Mesenchymal stem cell (in vitro differentiated cells and primary cell): ENCODE results near the gene CYSTM1.

ENCODE experiments used
- DNase-seq: peaks from one replicate; pipeline ENCODE4 v3.0.0-alpha.2; 2013
- H2AFZ ChIP-seq: one replicate; pipeline ENCODE4 v1.6.1; 2013; ENCODE audit warnings: low read depth, mild to moderate bottlenecking, control low read depth, inconsistent platforms, low read length, moderate library complexity
- H2AK5ac ChIP-seq: 2 replicates; pipeline ENCODE4 v1.6.1; 2013; ENCODE audit warnings: low read length, moderate library complexity, mild to moderate bottlenecking, inconsistent platforms; ENCODE audit not compliant: severe bottlenecking
- H2BK120ac ChIP-seq: one replicate; pipeline ENCODE4 v1.6.1; 2013; ENCODE audit warnings: low read depth, mild to moderate bottlenecking, inconsistent platforms, low read length, moderate library complexity
- H2BK12ac ChIP-seq, 2 experiments: one replicate each; pipeline ENCODE4 v1.6.1; 2013; ENCODE audit warnings: inconsistent platforms in 2 of 2, low read length in 2 of 2, mild to moderate bottlenecking in 2 of 2, moderate library complexity in 2 of 2, control low read depth in 1 of 2
- H2BK15ac ChIP-seq: one replicate; pipeline ENCODE4 v1.6.1; 2013; ENCODE audit warnings: mild to moderate bottlenecking, low read depth, inconsistent platforms; ENCODE audit not compliant: poor library complexity, severe bottlenecking
- H2BK5ac ChIP-seq: 2 replicates; pipeline ENCODE4 v1.6.1; 2013; ENCODE audit warnings: low read depth, mild to moderate bottlenecking, low read length, control low read depth, inconsistent platforms; ENCODE audit not compliant: poor library complexity, severe bottlenecking
- H3K14ac ChIP-seq, 2 experiments: one replicate each; pipeline ENCODE4 v1.6.1; 2013; ENCODE audit warnings: inconsistent platforms in 2 of 2, low read length in 2 of 2, control low read depth in 1 of 2, mild to moderate bottlenecking in 1 of 2, moderate library complexity in 1 of 2
- H3K18ac ChIP-seq, 2 experiments: one replicate each; pipeline ENCODE4 v1.6.1; 2013; ENCODE audit warnings: inconsistent platforms in 2 of 2, low read length in 2 of 2, control low read depth in 1 of 2, low read depth in 1 of 2, mild to moderate bottlenecking in 1 of 2
- H3K23ac ChIP-seq, 2 experiments: one replicate each; pipeline ENCODE4 v1.6.1; 2013; ENCODE audit warnings: inconsistent platforms in 2 of 2, low read length in 2 of 2, mild to moderate bottlenecking in 2 of 2, moderate library complexity in 2 of 2, control low read depth in 1 of 2
- H3K27ac ChIP-seq: 2 replicates; pipeline ENCODE4 v1.5.1; 2013; ENCODE audit warnings: mild to moderate bottlenecking, moderate library complexity, low read length, control low read depth, inconsistent platforms; ENCODE audit not compliant: poor library complexity, severe bottlenecking
- H3K27me3 ChIP-seq, 2 experiments: 2 replicates each; pipeline versions ENCODE4 v1.6.1 to v1.7.0; 2013; ENCODE audit warnings: low read length in 2 of 2, mild to moderate bottlenecking in 2 of 2, moderate library complexity in 2 of 2, control low read depth in 1 of 2, inconsistent platforms in 1 of 2; ENCODE audit not compliant: control insufficient read depth in 1 of 2, insufficient read depth in 1 of 2
- H3K36me3 ChIP-seq, 2 experiments: 2 replicates each; pipeline versions ENCODE4 v1.6.1 to v1.7.0; 2013; ENCODE audit warnings: low read length in 2 of 2, control low read depth in 1 of 2, inconsistent platforms in 1 of 2, low read depth in 1 of 2, mild to moderate bottlenecking in 1 of 2; ENCODE audit not compliant: insufficient read depth in 2 of 2, control insufficient read depth in 1 of 2
- H3K4ac ChIP-seq, 2 experiments: one replicate each; pipeline ENCODE4 v1.6.1; 2013; ENCODE audit warnings: inconsistent platforms in 2 of 2, low read length in 2 of 2, mild to moderate bottlenecking in 2 of 2, moderate library complexity in 2 of 2, control low read depth in 1 of 2, low read depth in 1 of 2
- H3K4me1 ChIP-seq: 2 replicates; pipeline ENCODE4 v1.6.1; 2013; ENCODE audit warnings: low read depth, low read length, control low read depth; ENCODE audit not compliant: control insufficient read depth, insufficient read depth
- H3K4me2 ChIP-seq: 2 replicates; pipeline ENCODE4 v1.6.1; 2013; ENCODE audit warnings: low read length, mild to moderate bottlenecking, inconsistent platforms; ENCODE audit not compliant: poor library complexity, severe bottlenecking
- H3K4me3 ChIP-seq, 2 experiments: 2 replicates each; pipeline versions ENCODE4 v1.5.1 to v1.7.0; 2013; ENCODE audit warnings: low read length in 2 of 2, mild to moderate bottlenecking in 2 of 2, control low read depth in 1 of 2, low read depth in 1 of 2; ENCODE audit not compliant: insufficient read depth in 1 of 2
- H3K79me1 ChIP-seq: replicated peaks from 2 replicates; pipeline ENCODE4 v1.6.1; 2013; ENCODE audit warnings: mild to moderate bottlenecking, control low read depth, low read length, inconsistent platforms; ENCODE audit not compliant: poor library complexity, severe bottlenecking
- H3K9ac ChIP-seq: 2 replicates; pipeline ENCODE4 v1.7.0; 2013; ENCODE audit warnings: mild to moderate bottlenecking, low read length, moderate library complexity
- H3K9me3 ChIP-seq: 2 replicates; pipeline ENCODE4 v1.7.0; 2013; ENCODE audit warnings: mild to moderate bottlenecking, low read length; ENCODE audit not compliant: control insufficient read depth
- H4K8ac ChIP-seq: one replicate; pipeline ENCODE4 v1.6.1; 2013; ENCODE audit warnings: inconsistent platforms, mild to moderate bottlenecking, low read length, moderate library complexity
- H4K91ac ChIP-seq: one replicate; pipeline ENCODE4 v1.6.1; 2013; ENCODE audit warnings: mild to moderate bottlenecking, low read length, inconsistent platforms
- WGBS: methylation state at CpG from one replicate; pipeline ENCODE4 v1.1.7; 2013; ENCODE audit warnings: mixed read lengths; 5-methylcytosine and 5-hydroxymethylcytosine counted together

CYSTM1 gene

GRCh38 chr5:140292212-140293036, 117.4 kb downstream of the CYSTM1 start:
- Histone ChIP-seq H2BK5ac (no peak overlapping the region), H3K9ac (no peak overlapping the region), H2BK15ac (no peak overlapping the region), H3K4me2 (no peak overlapping the region), H3K4me3 (no peak overlapping the region), H3K23ac (no peak overlapping the region), H3K9me3 (no peaks in the 10 kb centered on the region), H2BK12ac (no peak overlapping the region), H3K36me3 (no peaks in the 10 kb centered on the region), H3K79me1 (peaks cover 6% of the 10 kb centered on the region), H2AFZ (no peak overlapping the region), H3K27me3 (no peaks in the 10 kb centered on the region), H4K8ac (no peak overlapping the region), H3K4ac (no peak overlapping the region), H3K4me1 (no peaks in the 10 kb centered on the region), H3K14ac (no peak overlapping the region), H2AK5ac (no peak overlapping the region), H4K91ac (no peak overlapping the region), H2BK120ac (no peak overlapping the region), H3K18ac (no peak overlapping the region), H3K27ac (peak overlapping the region; percentile 32)
- DNase-seq, result no peak
- WGBS, result no CpG with 5 or more reads among the region's 1 CpG
